IPS-18c (cell line): ENCODE results near the gene CKMT1B.
"Not testable (repeated sequence)": the region's sequence is repeated elsewhere in the genome, so short reads cannot be mapped to it uniquely, and the experiment has no call there.

Experiments used
- H3K4me3 ChIP-seq: 2 replicates; pipeline ENCODE4 v1.7.0; 2013; ENCODE audit warnings: low read depth, mild to moderate bottlenecking, low read length, moderate library complexity; ENCODE audit not compliant: insufficient read depth
- H3K9me3 ChIP-seq: one replicate; pipeline ENCODE4 v1.6.1; 2013; ENCODE audit warnings: mild to moderate bottlenecking, low read length, moderate library complexity; ENCODE audit not compliant: control insufficient read depth, insufficient read depth

Gene CKMT1B

DNA sequence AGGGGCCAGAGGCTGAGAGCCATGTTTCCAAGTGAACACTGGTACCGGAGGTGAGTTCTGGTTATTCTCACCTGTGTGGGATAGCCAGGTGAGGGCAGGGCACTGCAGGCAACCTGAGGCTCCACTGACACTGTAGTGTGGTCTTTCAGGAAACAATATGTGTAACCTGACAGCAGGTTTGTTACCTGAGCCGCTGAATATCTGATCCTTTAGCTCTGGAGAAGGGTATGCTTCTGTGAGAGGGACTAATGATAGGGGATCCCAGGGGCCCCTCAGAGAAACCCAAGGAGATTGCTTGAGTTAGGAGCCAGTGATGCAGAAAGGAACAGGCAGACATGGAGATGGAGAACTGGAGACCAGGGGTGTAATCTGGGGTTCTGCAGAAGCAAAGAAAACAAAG lies 24.9 kb downstream of the CKMT1B start, which contains the start of gene STRC:
TSS of gene STRC (minus strand) at position 101 of the 400 bp plus-strand sequence. CDS start at position 23, 78 bp downstream.
- not testable (repeated sequence) for H3K4me3 ChIP-seq, H3K9me3 ChIP-seq

DNA sequence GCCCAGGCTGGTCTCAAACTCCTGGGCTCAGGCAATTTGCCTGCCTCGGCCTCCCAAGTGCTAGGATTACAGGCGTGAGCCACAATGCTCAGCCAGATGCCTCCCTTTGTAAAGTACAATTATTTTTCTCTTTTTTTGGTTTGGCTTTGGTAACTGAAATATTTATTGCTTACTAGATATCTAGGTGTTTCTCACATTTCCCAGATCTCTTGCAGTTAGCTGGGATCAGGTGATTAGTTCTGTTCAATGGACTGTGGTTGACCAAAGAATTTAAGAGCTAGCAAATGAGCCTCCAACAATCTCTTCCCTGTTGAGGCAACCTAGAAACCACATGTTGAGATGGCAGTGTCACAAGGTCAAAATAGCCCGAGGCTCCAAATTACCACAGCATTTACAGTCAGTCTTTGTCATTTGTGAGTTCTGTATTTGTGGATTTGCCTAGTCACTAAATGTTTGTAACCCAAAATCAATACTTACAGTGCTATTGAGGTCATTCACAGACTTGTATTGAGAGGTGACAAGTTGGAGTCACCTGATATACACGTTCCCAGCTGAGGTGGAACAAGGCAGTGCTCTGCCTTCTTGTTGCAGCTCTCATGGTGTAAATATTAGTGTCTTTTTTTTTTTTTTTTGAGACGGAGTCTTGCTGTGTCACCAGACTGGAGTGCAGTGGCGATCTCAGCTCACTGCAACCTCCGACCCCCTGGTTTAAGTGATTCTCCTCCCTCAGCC lies 28.4 kb downstream of the CKMT1B start:
- not testable (repeated sequence) for H3K4me3 ChIP-seq, H3K9me3 ChIP-seq

DNA sequence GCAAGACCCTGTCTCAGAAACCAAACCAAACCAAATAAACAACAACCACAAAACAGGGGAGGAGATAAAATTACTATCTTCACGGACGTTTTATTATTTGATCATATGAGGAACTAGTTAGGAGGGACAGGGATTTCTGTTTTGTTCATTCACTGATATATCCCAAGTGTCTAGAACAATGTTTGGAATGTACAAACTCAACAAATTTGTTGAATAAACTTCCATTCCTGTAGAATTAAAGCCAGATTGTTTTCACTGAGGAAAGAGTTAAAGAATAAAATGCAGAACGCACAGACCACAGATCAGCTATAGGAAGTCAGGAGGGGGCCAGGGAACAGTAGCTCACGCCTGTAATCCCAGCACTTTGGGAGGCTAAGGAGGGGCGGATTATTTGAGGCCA lies 31.3 kb downstream of the CKMT1B start:
- no peak overlapping the region for H3K4me3 ChIP-seq
- no peaks in the 10 kb centered on the region for H3K9me3 ChIP-seq

DNA sequence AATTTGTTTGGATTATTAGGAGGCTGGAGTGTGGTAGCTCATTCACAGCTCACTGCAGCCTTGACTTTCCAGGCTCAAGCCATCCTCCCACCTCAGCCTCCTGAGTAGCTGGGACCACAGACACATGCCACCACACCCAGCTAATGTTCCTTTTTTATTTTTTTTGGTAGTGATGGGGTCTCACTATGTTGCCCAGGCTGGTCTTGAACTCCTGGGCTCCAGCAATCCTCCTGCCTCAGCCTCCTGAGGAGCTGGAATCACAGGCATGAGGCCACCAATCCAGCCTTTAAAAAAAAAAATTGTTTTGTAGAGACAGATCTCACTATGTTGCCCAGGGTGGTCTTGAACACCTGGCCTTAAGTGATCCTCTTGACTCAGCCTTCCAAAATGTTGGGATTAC lies 33.1 kb downstream of the CKMT1B start:
- H3K4me3 ChIP-seq, H3K9me3 ChIP-seq: not testable (repeated sequence)

DNA sequence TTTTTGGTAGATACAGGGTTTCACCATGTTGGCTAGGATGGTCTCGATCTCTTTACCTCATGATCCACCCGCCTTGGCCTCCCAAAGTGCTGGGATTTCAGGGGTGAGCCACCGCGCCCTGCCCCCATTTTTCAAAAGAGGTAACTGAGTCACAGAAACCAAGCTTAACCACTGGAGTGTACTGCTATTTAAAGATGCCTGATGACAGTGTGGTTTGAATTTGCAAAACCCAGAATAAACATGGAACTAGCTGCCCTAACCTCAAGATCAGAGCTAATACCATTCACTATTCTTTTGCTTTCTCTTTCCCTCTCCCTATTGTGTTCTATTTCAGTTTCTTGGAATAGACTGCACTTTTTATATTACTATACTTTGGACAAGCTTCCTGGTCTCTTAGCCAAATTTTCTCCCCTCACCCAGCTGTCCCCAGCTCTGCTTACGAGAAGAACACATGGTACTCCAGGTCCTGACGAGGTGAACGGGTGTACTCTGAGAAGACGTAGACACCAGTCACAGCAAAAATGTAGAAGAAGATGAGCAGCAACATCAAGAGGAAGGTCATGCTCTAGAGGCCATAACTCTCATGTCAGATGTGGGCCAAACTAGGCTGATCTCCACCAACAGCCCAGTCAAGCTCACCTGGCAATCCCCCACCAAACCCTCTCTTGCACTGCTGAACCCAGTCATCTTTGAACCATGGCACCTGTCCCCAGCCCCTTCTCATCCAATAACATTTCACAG lies 44.8 kb downstream of the CKMT1B start:
- not testable (repeated sequence) for H3K4me3 ChIP-seq, H3K9me3 ChIP-seq
